PC-9 (cell line): Measurements from ENCODE around the gene CUX1.

ENCODE experiments used
- EZH2 ChIP-seq: fragments of 200-600 bp; sonication (generic); IDR thresholded peaks from 2 replicates; pipeline ENCODE4 v1.8.0; 2017; ENCODE audit warnings: antibody characterized with exemption, low read depth
- TF ChIP-seq, protein P1 (sequence below): fragments of 200-600 bp; sonication (generic); conservative IDR thresholded peaks from 2 replicates; pipeline ENCODE4 v1.6.1; 2017; ENCODE audit warnings: mixed run types, antibody characterized with exemption, mild to moderate bottlenecking, moderate library complexity

DNA sequence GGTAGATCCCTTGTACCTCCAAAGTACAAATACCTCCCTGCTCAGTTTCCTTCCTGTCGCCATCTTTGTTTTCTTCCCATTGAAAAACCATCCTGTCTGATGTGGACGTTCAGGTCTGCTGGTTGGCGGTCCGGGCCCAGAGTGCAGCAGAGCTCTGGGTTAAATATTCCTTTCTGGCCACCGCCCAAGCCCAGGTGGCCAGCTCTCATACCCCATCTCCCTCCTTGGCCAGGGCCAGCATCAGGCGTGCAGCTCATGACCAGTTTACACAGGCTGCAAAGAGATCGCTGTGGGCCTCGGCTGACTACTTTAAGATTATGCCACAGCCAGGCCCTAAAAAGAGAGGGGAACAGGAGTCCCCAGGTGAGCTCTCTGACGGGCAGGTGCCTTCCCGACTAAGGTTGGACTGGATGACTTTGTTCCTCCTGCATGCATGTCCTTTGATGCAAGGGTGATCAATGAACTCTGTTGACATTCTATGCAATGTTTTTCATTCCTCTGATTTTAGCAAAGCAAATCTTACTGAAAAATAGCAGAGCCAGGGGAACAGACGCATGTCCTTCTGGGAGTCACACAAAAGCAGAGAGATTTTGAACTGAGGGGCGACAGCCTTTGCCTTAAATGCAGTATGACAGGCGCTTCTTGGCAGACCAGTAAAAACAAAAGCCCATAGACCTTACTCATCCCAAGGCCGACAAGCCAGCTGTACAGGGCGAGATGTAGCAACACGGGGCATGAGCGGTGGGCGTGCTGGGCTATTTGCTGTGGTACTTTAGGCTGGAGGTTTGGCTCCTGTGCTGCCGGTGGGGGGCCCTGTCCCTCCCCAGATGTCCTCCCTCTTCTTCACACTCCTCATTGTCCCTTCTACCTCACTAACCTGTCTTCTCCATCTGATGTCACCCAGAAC lies 435.9 kb downstream of the CUX1 start:
- TF ChIP-seq, protein P1, sequence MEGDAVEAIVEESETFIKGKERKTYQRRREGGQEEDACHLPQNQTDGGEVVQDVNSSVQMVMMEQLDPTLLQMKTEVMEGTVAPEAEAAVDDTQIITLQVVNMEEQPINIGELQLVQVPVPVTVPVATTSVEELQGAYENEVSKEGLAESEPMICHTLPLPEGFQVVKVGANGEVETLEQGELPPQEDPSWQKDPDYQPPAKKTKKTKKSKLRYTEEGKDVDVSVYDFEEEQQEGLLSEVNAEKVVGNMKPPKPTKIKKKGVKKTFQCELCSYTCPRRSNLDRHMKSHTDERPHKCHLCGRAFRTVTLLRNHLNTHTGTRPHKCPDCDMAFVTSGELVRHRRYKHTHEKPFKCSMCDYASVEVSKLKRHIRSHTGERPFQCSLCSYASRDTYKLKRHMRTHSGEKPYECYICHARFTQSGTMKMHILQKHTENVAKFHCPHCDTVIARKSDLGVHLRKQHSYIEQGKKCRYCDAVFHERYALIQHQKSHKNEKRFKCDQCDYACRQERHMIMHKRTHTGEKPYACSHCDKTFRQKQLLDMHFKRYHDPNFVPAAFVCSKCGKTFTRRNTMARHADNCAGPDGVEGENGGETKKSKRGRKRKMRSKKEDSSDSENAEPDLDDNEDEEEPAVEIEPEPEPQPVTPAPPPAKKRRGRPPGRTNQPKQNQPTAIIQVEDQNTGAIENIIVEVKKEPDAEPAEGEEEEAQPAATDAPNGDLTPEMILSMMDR: no peak
- TF ChIP-seq EZH2: no peak
